ENCODE results near the gene TPM4.

TPM4 gene

GRCh38 chr19:16041299-16041990, 34.9 kb upstream of the TPM4 start:
- DNase-seq, result peak in 51 of 56 donors; percentile 12 to 86 (median 56)

GRCh38 chr19:16041991-16042386, 34.3 kb upstream of the TPM4 start:
- no peak for DNase-seq

GRCh38 chr19:16042533-16043085, 33.7 kb upstream of the TPM4 start:
- DNase-seq, result no peak

- DNase-seq, result no peak
Observed at GRCh38 chr19:16043156-16043757, 33.0 kb upstream of the TPM4 start.

- no peak for DNase-seq
Observed at GRCh38 chr19:16044746-16045145, 31.5 kb upstream of the TPM4 start.

- DNase-seq, result no peak
Observed at GRCh38 chr19:16045171-16045570, 31.1 kb upstream of the TPM4 start.

- DNase-seq, result no peak
Observed at GRCh38 chr19:16045893-16046292, 30.4 kb upstream of the TPM4 start.

- DNase-seq, result no peak
Observed at GRCh38 chr19:16048583-16048982, 27.7 kb upstream of the TPM4 start.

- DNase-seq, result peak in 1 of 56 donors; percentile 4
Observed at GRCh38 chr19:16051254-16052025, 24.9 kb upstream of the TPM4 start.

- DNase-seq, result no peak
Observed at GRCh38 chr19:16052353-16052752, 23.9 kb upstream of the TPM4 start.

- no peak for DNase-seq
Observed at GRCh38 chr19:16057062-16057461, 19.2 kb upstream of the TPM4 start.

GRCh38 chr19:16060294-16060693, 16.0 kb upstream of the TPM4 start:
- no peak for DNase-seq

GRCh38 chr19:16061943-16062342, 14.4 kb upstream of the TPM4 start:
- DNase-seq, result no peak

- peak in 8 of 56 donors; percentile 1 to 41 (median 9) for DNase-seq
Observed at GRCh38 chr19:16062789-16063188, 13.5 kb upstream of the TPM4 start.

- DNase-seq, result no peak
Observed at GRCh38 chr19:16064209-16064889, 11.9 kb upstream of the TPM4 start.

- no peak for DNase-seq
Observed at GRCh38 chr19:16066611-16067104, 9.6 kb upstream of the TPM4 start.

GRCh38 chr19:16067205-16067938, 8.9 kb upstream of the TPM4 start:
- peak in 28 of 56 donors; percentile 5 to 72 (median 32) for DNase-seq

GRCh38 chr19:16068696-16069259, 7.5 kb upstream of the TPM4 start:
- no peak for DNase-seq

- no peak for DNase-seq
Observed at GRCh38 chr19:16069813-16070365, 6.4 kb upstream of the TPM4 start.
